GM23248 (cell line): ENCODE results near the gene KNL1. TPM values are rescaled to one million over a fixed set of nuclear protein-coding genes. Genes with fewer than 3 reads are reported as not detected.

Experiments used
- DNase-seq: peaks from one replicate; pipeline ENCODE4 v3.0.0-alpha.2; 2015
- H2AFZ ChIP-seq: fragments of 200-600 bp; sonication (generic); 2 replicates; pipeline ENCODE4 v1.6.1; 2016; ENCODE audit warnings: antibody characterized with exemption
- H3F3A ChIP-seq: fragments of 200-600 bp; sonication (generic); 2 replicates; pipeline ENCODE4 v1.6.1; 2016; ENCODE audit warnings: mild to moderate bottlenecking, antibody characterized with exemption, mixed run types; ENCODE audit not compliant: insufficient read depth
- H3K27ac ChIP-seq: fragments of 200-600 bp; sonication (generic); 2 replicates; pipeline ENCODE4 v1.5.1; 2016; ENCODE audit warnings: mild to moderate bottlenecking
- H3K27me3 ChIP-seq: fragments of 200-600 bp; sonication (generic); replicated peaks from 2 replicates; pipeline ENCODE4 v1.6.1; 2016; ENCODE audit warnings: mild to moderate bottlenecking; ENCODE audit not compliant: insufficient read depth
- H3K36me3 ChIP-seq: fragments of 200-600 bp; sonication (generic); 2 replicates; pipeline ENCODE4 v1.6.1; 2016; ENCODE audit warnings: low read depth, mild to moderate bottlenecking
- H3K4me1 ChIP-seq: fragments of 200-600 bp; sonication (generic); 2 replicates; pipeline ENCODE4 v1.6.1; 2016; ENCODE audit warnings: mild to moderate bottlenecking; ENCODE audit not compliant: insufficient read depth
- H3K4me2 ChIP-seq: fragments of 200-600 bp; sonication (generic); one replicate; pipeline ENCODE4 v1.6.1; 2016; ENCODE audit warnings: mild to moderate bottlenecking; ENCODE audit not compliant: unreplicated experiment
- H3K4me3 ChIP-seq: fragments of 200-600 bp; sonication (generic); 2 replicates; pipeline ENCODE4 v1.5.1; 2016; ENCODE audit warnings: mild to moderate bottlenecking
- H3K79me2 ChIP-seq: fragments of 200-600 bp; sonication (generic); 2 replicates; pipeline ENCODE4 v1.6.1; 2016; ENCODE audit warnings: mild to moderate bottlenecking; ENCODE audit not compliant: insufficient read depth
- H3K9ac ChIP-seq: fragments of 200-600 bp; sonication (generic); 2 replicates; pipeline ENCODE4 v1.6.1; 2016; ENCODE audit warnings: mild to moderate bottlenecking
- H3K9me2 ChIP-seq: fragments of 200-600 bp; sonication (generic); 2 replicates; pipeline ENCODE4 v1.6.1; 2016; ENCODE audit warnings: mixed run types, mild to moderate bottlenecking, moderate library complexity; ENCODE audit not compliant: insufficient read depth
- H3K9me3 ChIP-seq: fragments of 200-600 bp; sonication (generic); one replicate; pipeline ENCODE4 v1.6.1; 2017; ENCODE audit warnings: low read depth
- H4K20me1 ChIP-seq: fragments of 200-600 bp; sonication (generic); 2 replicates; pipeline ENCODE4 v1.6.0; 2016; ENCODE audit not compliant: insufficient read depth
- EZH2 ChIP-seq: fragments of 200-600 bp; sonication (generic); IDR thresholded peaks from 2 replicates; pipeline ENCODE4 v1.6.1; 2018; ENCODE audit warnings: antibody characterized with exemption, mild to moderate bottlenecking; ENCODE audit not compliant: insufficient read depth, poor library complexity, severe bottlenecking
- EZH2phosphoT487 ChIP-seq: fragments of 200-600 bp; sonication (generic); IDR thresholded peaks from 2 replicates; pipeline ENCODE4 v1.6.1; 2018; ENCODE audit warnings: antibody characterized with exemption, moderate library complexity, mild to moderate bottlenecking, low read depth; ENCODE audit not compliant: insufficient read depth
- WGBS, 2 experiments: methylation state at CpG; one replicate each; pipeline ENCODE4 v1.1.6; 2015 to 2017; ENCODE audit warnings: low lambda C conversion rate in 2 of 2, low coverage in 1 of 2; ENCODE audit errors: missing lambda C conversion rate in 2 of 2; 5-methylcytosine and 5-hydroxymethylcytosine counted together
- in situ Hi-C: fragments of 300-500 bp; cut with MboI; formaldehyde crosslinking; loops from 2 replicates; pipeline ENCODE4 v1.15.0; 2020
- polyA plus RNA-seq: library from polyadenylated mRNA; unstranded; fragments of >200 nt; fragmentation: Nextera tagmentation; extraction: Ambion mirVana; gene quantifications from 2 replicates; pipeline ENCODE4 v1.2.1, GENCODE V29; 2016
- small RNA-seq: library from RNA; depleted of rRNA; stranded (forward); fragments of <200 nt; gene quantifications from one replicate; pipeline ENCODE3, GENCODE V24; 2014; ENCODE audit warnings: low read depth, low replicate concordance
- total RNA-seq: library from RNA; depleted of rRNA; stranded (reverse); fragments of >200 nt; shearing (Covaris generic); gene quantifications from 2 replicates; pipeline ENCODE4 v1.2.3, GENCODE V29; 2014; rRNA removed

KNL1 gene
- total and polyA plus RNA-seq, 2 experiments from 2014 or later, result 5.7 to 14.5 TPM

DNA sequence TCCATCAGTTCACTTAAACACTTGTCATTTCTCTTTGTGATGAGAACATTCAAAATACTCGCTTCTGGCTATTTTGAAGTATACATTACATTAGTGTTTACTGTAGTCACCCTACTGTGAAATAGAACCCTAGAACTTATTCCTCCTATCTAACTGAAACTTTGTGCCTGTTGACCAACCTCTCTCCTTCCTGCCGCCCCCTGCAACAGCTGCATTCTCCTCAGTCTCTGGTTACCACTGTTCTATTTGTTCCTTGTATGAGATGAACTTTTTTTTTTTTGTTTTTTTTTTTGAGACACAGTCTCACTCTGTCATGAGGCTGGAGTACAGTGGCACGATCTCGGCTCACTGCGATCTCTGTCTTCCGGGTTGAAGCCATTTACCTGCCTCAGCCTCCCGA lies 103.9 kb downstream of the KNL1 start:
- in situ Hi-C loops, result no loop called here
- no peak for DNase-seq
- 91 to 96% methylated on average over 6 to 7 of the region's 7 CpGs for WGBS, 2 experiments

DNA sequence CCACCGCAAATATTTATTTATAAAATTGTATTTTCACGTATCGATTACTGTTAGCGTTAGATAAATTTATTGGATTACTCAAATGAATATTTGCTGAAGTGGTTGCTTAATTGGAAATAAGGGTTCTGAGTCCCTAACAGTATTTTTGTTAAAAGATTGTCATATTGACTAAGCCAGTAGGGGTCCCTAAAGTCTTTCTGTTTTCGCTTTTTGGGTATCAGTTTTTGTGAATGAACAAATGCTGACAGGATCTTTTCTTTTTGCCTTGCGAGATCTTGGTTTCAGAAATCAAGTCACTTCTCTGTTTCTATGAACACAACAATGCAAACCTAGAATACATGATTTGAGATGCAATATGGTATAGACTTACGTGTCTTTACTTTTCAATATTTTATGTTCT lies 108.0 kb downstream of the KNL1 start:
- no peak overlapping the region for H3K27ac ChIP-seq
- no peak overlapping the region for H2AFZ ChIP-seq
- 97 to 98% methylated on average over 7 of the region's 7 CpGs for WGBS, 2 experiments
- no peaks in the 10 kb centered on the region for H3K9me2 ChIP-seq
- TF ChIP-seq EZH2phosphoT487 (no peak), EZH2 (no peak)
- H3K79me2 ChIP-seq, result peaks cover 9% of the 10 kb centered on the region; the same call in 1 of the 2 replicates
- in situ Hi-C loops, result no loop called here
- no peaks in the 10 kb centered on the region for H3K27me3 ChIP-seq
- no peaks in the 10 kb centered on the region for H4K20me1 ChIP-seq
- H3K9me3 ChIP-seq, result no peaks in the 10 kb centered on the region
- no peak overlapping the region for H3K4me3 ChIP-seq
- H3K4me2 ChIP-seq, result no peak overlapping the region
- no peak overlapping the region for H3K9ac ChIP-seq
- no peaks in the 10 kb centered on the region for H3K36me3 ChIP-seq
- DNase-seq, result peak; percentile 13
- no peaks in the 10 kb centered on the region for H3K4me1 ChIP-seq
- no peaks in the 10 kb centered on the region for H3F3A ChIP-seq

More for the DNA sequence above, 103.9 kb downstream of the KNL1 start:
- H2AFZ ChIP-seq, result no peak overlapping the region
- no peaks in the 10 kb centered on the region for H3K9me3 ChIP-seq
- TF ChIP-seq EZH2 (no peak), EZH2phosphoT487 (no peak)
- no peaks in the 10 kb centered on the region for H3K9me2 ChIP-seq
- peaks cover 32% of the 10 kb centered on the region for H3K79me2 ChIP-seq
- H3K4me2 ChIP-seq, result no peak overlapping the region
- H3K4me3 ChIP-seq, result no peak overlapping the region
- H3K36me3 ChIP-seq, result no peaks in the 10 kb centered on the region
- no peak overlapping the region for H3K27ac ChIP-seq
- no peak overlapping the region for H3K9ac ChIP-seq
- H3K4me1 ChIP-seq, result 0 out of 2 replicates have a peak, but pooled peaks cover 4% of the 10 kb centered on the region
- no peaks in the 10 kb centered on the region for H4K20me1 ChIP-seq
- H3F3A ChIP-seq, result peaks cover 12% of the 10 kb centered on the region; the same call in 1 of the 2 replicates
- H3K27me3 ChIP-seq, result no peaks in the 10 kb centered on the region

DNA sequence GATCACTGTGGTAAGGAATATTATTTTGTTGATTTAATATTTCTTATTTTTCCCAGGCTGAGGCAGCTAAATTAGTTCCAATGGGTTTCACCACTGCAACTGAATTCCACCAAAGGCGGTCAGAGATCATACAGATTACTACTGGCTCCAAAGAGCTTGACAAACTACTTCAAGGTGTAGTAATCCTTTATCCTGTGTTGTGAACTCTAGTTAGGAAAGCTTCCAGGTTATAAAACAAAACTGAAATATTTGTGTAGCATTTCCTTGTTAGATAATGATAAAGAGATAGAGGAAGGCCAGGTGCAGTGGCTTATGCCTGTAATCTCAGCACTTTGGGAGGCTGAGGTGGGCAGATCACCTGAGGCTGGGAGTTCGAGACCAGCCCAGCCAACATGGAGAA lies 112.1 kb downstream of the KNL1 start:
- no peak overlapping the region for H3K9ac ChIP-seq
- H2AFZ ChIP-seq, result no peak overlapping the region
- no peaks in the 10 kb centered on the region for H3F3A ChIP-seq
- H3K9me3 ChIP-seq, result no peaks in the 10 kb centered on the region
- in situ Hi-C loops, result no loop called here
- DNase-seq, result no peak
- H3K4me3 ChIP-seq, result no peak overlapping the region
- no peak overlapping the region for H3K4me2 ChIP-seq
- H3K36me3 ChIP-seq, result no peaks in the 10 kb centered on the region; the same call in 1 of the 2 replicates
- 96 to 100% methylated on average over 2 of the region's 2 CpGs for WGBS, 2 experiments
- no peak overlapping the region for H3K27ac ChIP-seq
- no peaks in the 10 kb centered on the region for H4K20me1 ChIP-seq
- H3K9me2 ChIP-seq, result no peaks in the 10 kb centered on the region
- H3K4me1 ChIP-seq, result no peaks in the 10 kb centered on the region
- H3K27me3 ChIP-seq, result no peaks in the 10 kb centered on the region
- no peaks in the 10 kb centered on the region for H3K79me2 ChIP-seq
- TF ChIP-seq EZH2phosphoT487 (no peak), EZH2 (no peak)

Small RNA genes lying within 50 kb of the gene (small RNA-seq; reads per million reads assigned to genes)
- gene RF00017 (not detected), gene RN7SL376P (not detected)

Other genes starting within 250 kb of the KNL1 start
- gene PHGR1, start 243.2 kb upstream of the KNL1 start, total RNA-seq, result not detected in 2 replicates
- gene PHGR1, start 243.2 kb upstream of the KNL1 start, polyA plus RNA-seq, result not detected in 2 replicates
- 0.11 and 0.13 TPM in 2 replicates for gene DISP2, start 236.0 kb upstream of the KNL1 start, total RNA-seq
- gene DISP2, start 236.0 kb upstream of the KNL1 start, polyA plus RNA-seq, result 0.13 and 0.51 TPM in 2 replicates
- gene KNSTRN, start 211.5 kb upstream of the KNL1 start, total RNA-seq, result 31.1 and 35.8 TPM in 2 replicates
- 37.7 and 37.8 TPM in 2 replicates for gene KNSTRN, start 211.5 kb upstream of the KNL1 start, polyA plus RNA-seq
- gene IVD, start 188.5 kb upstream of the KNL1 start, total RNA-seq, result 24.4 and 28.2 TPM in 2 replicates
- 49.6 and 50.1 TPM in 2 replicates for gene IVD, start 188.5 kb upstream of the KNL1 start, polyA plus RNA-seq
- gene BAHD1, start 153.3 kb upstream of the KNL1 start, total RNA-seq, result 10.3 and 22.0 TPM in 2 replicates
- gene BAHD1, start 153.3 kb upstream of the KNL1 start, polyA plus RNA-seq, result 2.0 and 2.3 TPM in 2 replicates
- 26.1 and 26.6 TPM in 2 replicates for gene CHST14, start 123.3 kb upstream of the KNL1 start, total RNA-seq
- 18.7 and 21.2 TPM in 2 replicates for gene CHST14, start 123.3 kb upstream of the KNL1 start, polyA plus RNA-seq
- gene CCDC32, start 29.2 kb upstream of the KNL1 start, total RNA-seq, result 25.7 and 44.7 TPM in 2 replicates
- 26.2 and 29.5 TPM in 2 replicates for gene CCDC32, start 29.2 kb upstream of the KNL1 start, polyA plus RNA-seq
- 10.5 and 12.8 TPM in 2 replicates for gene RPUSD2, start 24.9 kb upstream of the KNL1 start, total RNA-seq
- gene RPUSD2, start 24.9 kb upstream of the KNL1 start, polyA plus RNA-seq, result 8.5 and 9.6 TPM in 2 replicates
- 5.1 and 7.1 TPM in 2 replicates for gene RAD51, start 100.9 kb downstream of the KNL1 start, total RNA-seq
- 12.1 and 14.6 TPM in 2 replicates for gene RAD51, start 100.9 kb downstream of the KNL1 start, polyA plus RNA-seq
- gene RMDN3, start 161.0 kb downstream of the KNL1 start, total RNA-seq, result 25.9 and 30.0 TPM in 2 replicates
- 41.4 TPM in 2 replicates for gene RMDN3, start 161.0 kb downstream of the KNL1 start, polyA plus RNA-seq
- 0.54 and 8.9 TPM in 2 replicates for gene GCHFR, start 169.8 kb downstream of the KNL1 start, total RNA-seq
- gene GCHFR, start 169.8 kb downstream of the KNL1 start, polyA plus RNA-seq, result 1.8 and 2.3 TPM in 2 replicates
- gene C15orf62, start 175.7 kb downstream of the KNL1 start, total RNA-seq, result not detected in 2 replicates
- 0.11 and 0.28 TPM in 2 replicates for gene C15orf62, start 175.7 kb downstream of the KNL1 start, polyA plus RNA-seq
- gene ZFYVE19, start 212.8 kb downstream of the KNL1 start, total RNA-seq, result 24.2 and 33.5 TPM in 2 replicates
- 11.7 and 15.0 TPM in 2 replicates for gene ZFYVE19, start 212.8 kb downstream of the KNL1 start, polyA plus RNA-seq
- 13.4 and 64.4 TPM in 2 replicates for gene DNAJC17, start 213.2 kb downstream of the KNL1 start, total RNA-seq
- gene DNAJC17, start 213.2 kb downstream of the KNL1 start, polyA plus RNA-seq, result 36.4 and 44.6 TPM in 2 replicates
- gene PPP1R14D, start 234.5 kb downstream of the KNL1 start, total RNA-seq, result not detected in 2 replicates
- gene PPP1R14D, start 234.5 kb downstream of the KNL1 start, polyA plus RNA-seq, result not detected in 2 replicates
- gene SPINT1, start 249.8 kb downstream of the KNL1 start, total RNA-seq, result 7.8 TPM in 1 of 2 replicates, not detected in the other
- 0.19 and 0.24 TPM in 2 replicates for gene SPINT1, start 249.8 kb downstream of the KNL1 start, polyA plus RNA-seq